Fibroblast of lung (primary cell): ENCODE measurements around the gene ZNF227.
"Not testable (repeated sequence)": the region's sequence is repeated elsewhere in the genome, so short reads cannot be mapped to it uniquely, and the experiment has no call there.

ENCODE experiments used
- CTCF ChIP-seq, 2 donors: IDR thresholded peaks in 1 of 2; conservative IDR thresholded peaks in 1 of 2; 1 replicate in 1 of 2; 2 replicates in 1 of 2; pipeline ENCODE4 v1.5.1; 2011 to 2012; ENCODE audit warnings: low read length in 2 of 2, control low read depth in 1 of 2, inconsistent platforms in 1 of 2, low read depth in 1 of 2, mild to moderate bottlenecking in 1 of 2
- EZH2 ChIP-seq: IDR thresholded peaks from 2 replicates; pipeline ENCODE4 v1.5.1; 2012; ENCODE audit warnings: low read length, control low read depth, mild to moderate bottlenecking; ENCODE audit errors: missing control alignments

GRCh38 chr19:44253392-44253791, 41.1 kb downstream of the ZNF227 start:
- TF ChIP-seq CTCF (conservative IDR thresholded peaks at IDR 0.05 in 1 of 2, IDR thresholded peaks at IDR 0.05 in 1 of 2; ENCODE audit: low read depth in 1 of 2, low read length in 2 of 2); EZH2: not testable (repeated sequence)
